T follicular helper cell (primary cell): Measurements from ENCODE around the gene STON2.

ENCODE experiments used
- DNase-seq: peaks from one replicate; pipeline ENCODE4 v3.0.0-alpha.2; 2020; ENCODE audit warnings: low read depth

The STON2 gene

GRCh38 chr14:81332725-81333124 lies 67.4 kb downstream of the STON2 start:
- DNase-seq = no peak

GRCh38 chr14:81331229-81332021 lies 68.7 kb downstream of the STON2 start:
- DNase-seq = no peak

GRCh38 chr14:81330619-81331122 lies 69.5 kb downstream of the STON2 start:
- DNase-seq = no peak

GRCh38 chr14:81329640-81330381 lies 70.3 kb downstream of the STON2 start:
- DNase-seq = no peak

- no peak for DNase-seq
These were observed 73.7 kb downstream of the STON2 start for GRCh38 chr14:81326451-81326850.

GRCh38 chr14:81324011-81324410 lies 76.1 kb downstream of the STON2 start:
- DNase-seq = no peak

- DNase-seq = no peak
These were observed 77.0 kb downstream of the STON2 start for GRCh38 chr14:81323093-81323492.

- no peak for DNase-seq
These were observed 80.2 kb downstream of the STON2 start for GRCh38 chr14:81319946-81320345.

GRCh38 chr14:81319314-81319713 lies 80.8 kb downstream of the STON2 start:
- DNase-seq = no peak

GRCh38 chr14:81315341-81315740 lies 84.8 kb downstream of the STON2 start:
- no peak for DNase-seq

- no peak for DNase-seq
These were observed 85.5 kb downstream of the STON2 start for GRCh38 chr14:81314443-81315175.

GRCh38 chr14:81313775-81314429 lies 86.2 kb downstream of the STON2 start:
- no peak for DNase-seq

GRCh38 chr14:81313200-81313599 lies 86.9 kb downstream of the STON2 start:
- no peak for DNase-seq

GRCh38 chr14:81312289-81312876 lies 87.7 kb downstream of the STON2 start:
- no peak for DNase-seq

- DNase-seq = no peak
These were observed 88.3 kb downstream of the STON2 start for GRCh38 chr14:81311778-81312177.

- DNase-seq = no peak
These were observed 89.0 kb downstream of the STON2 start for GRCh38 chr14:81311141-81311540.

- no peak for DNase-seq
These were observed 89.5 kb downstream of the STON2 start for GRCh38 chr14:81310606-81311005.

- no peak for DNase-seq
These were observed 90.6 kb downstream of the STON2 start for GRCh38 chr14:81309511-81309910.

- DNase-seq = no peak
These were observed 94.4 kb downstream of the STON2 start for GRCh38 chr14:81305743-81306142.

- DNase-seq = no peak
These were observed 95.1 kb downstream of the STON2 start for GRCh38 chr14:81305065-81305464.

GRCh38 chr14:81303258-81303935 lies 96.7 kb downstream of the STON2 start:
- DNase-seq = no peak
